HG03139 (cell line): ENCODE measurements around the gene NCOA6.

Experiments
- ATAC-seq: cut with Tn5 transposase; IDR thresholded peaks from one replicate; pipeline ENCODE4 v1.9.1; 2021; ENCODE audit not compliant: unreplicated experiment

NCOA6 gene

DNA sequence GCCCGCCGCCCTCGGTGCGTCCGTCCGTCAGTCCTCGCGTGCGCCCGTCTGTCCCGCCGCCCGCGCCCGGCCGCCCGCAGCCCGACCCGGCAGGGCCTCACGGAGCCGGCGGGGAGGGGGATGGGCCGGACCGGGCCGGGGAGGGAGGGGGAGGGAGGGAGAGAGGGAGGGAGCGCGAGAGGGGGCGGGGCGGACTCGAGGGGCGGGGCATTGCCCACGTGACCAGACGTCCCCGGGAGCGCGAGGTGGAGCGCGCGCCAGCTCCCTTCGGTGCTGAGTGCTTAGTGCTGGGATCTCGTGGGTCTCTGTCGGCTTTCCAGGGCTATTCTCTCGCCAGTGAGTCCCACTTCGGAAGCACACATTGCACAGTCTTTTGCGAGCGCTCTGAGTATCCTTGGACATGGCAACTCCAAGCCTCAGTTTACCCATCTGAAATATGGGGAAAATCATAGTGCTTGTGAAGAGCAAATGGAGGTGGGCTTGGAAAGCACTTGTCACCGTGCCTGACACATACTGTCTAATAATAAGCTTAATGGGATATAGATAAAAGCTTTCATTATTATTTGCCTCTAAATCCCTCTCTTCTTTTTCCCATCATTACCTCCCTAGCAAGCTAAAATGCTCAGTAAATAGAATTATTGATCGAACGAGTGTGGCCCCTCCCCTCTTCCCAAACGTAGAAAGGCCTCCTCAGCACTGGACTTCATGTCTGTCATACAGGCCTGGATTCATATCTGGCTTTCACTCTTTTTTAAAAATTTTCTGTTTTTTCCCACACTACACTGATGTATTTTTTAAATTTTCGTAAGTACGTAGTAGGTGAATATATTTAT, at the start of gene NCOA6:
Gene NCOA6 (minus strand): TSS at position 122 of the 833 bp plus-strand sequence. CDS start 43,296 bp downstream, outside the sequence.
- peak; percentile 51 for ATAC-seq

- no peak for ATAC-seq
These were observed 48.7 kb upstream of the NCOA6 start for GRCh38 chr20:34874094-34874654.

GRCh38 chr20:34873583-34874093, 48.2 kb upstream of the NCOA6 start:
- ATAC-seq: no peak

GRCh38 chr20:34872622-34873224, 47.3 kb upstream of the NCOA6 start, which contains the start of gene GGT7:
TSS of gene GGT7 (minus strand) at chr20:34872856. CDS start at chr20:34872815, 41 bp downstream.
- ATAC-seq: no peak

DNA sequence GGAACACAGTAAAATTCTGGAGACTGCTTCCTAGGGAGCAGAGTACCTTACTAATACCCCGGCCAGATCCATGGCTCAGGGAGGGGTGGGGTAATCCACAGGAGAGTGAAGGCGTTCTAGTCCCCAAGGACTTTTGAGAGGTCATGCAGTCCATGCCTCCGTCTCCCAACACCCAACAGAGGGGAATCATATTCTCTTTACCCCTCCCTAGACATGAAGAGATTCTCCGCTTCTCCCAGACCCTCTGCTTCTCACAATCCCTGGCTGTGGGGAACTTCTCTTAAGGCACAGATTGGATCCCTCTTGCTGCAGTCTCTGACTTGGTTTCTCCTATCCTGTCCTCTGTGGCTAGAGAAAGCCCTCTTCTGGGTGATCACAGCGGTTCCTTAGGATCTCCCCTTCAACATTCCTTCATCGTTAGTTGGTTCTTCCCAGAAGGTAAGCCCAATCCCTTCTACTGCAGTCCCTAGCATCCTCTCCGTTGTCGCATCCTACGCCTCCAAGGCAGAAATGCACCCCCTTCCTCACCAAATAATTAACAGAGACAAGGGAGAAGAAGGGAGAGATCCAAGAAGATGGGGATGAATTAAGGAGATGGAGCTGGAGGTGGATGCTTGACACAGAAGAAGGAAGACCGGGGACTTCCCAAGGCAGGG, 46.6 kb upstream of the NCOA6 start:
- no peak for ATAC-seq

GRCh38 chr20:34871320-34871926, 46.0 kb upstream of the NCOA6 start:
- ATAC-seq: no peak

DNA sequence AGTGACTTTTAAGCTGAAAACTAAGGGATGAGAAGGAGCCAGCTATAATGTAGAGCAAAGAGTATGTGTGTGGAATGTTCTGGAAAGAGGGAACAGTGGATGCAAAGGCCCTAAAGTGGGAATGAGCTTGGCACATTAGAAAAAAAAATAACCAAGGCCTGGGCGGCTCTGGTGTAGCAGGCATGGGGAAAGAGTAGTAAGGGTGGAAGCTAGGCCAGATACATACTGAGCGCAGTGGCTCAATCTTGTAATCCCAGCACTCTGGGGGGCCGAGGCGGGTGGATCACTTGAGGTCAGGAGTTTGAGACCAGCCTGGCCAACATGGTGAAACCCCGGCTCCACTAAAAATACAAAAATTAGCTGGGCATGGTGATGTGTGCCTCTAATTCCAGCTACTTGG, 38.8 kb upstream of the NCOA6 start:
- no peak for ATAC-seq

- no peak for ATAC-seq
These were observed 38.0 kb upstream of the NCOA6 start for GRCh38 chr20:34863421-34863965.

DNA sequence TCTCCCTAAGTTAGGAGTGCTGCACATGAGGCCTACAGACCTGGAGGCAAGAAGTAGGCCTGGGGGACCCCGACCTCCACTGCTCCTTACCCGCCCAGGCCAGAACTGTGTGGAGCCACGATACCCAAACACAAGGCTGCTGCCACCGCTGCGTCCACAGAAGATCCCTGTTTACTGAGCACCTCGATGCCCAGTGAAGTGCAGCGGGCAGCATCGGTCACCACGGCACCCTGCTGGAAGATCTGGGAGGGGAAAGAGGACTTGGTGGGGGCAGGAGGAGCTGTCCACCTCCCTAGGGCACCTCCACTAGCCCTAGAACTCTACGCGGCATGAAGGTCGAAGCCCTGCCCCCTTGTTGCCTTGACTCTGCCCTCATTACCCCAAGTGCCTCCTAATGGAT, 37.3 kb upstream of the NCOA6 start:
- ATAC-seq: no peak

GRCh38 chr20:34861386-34862084, 36.1 kb upstream of the NCOA6 start:
- ATAC-seq: no peak

DNA sequence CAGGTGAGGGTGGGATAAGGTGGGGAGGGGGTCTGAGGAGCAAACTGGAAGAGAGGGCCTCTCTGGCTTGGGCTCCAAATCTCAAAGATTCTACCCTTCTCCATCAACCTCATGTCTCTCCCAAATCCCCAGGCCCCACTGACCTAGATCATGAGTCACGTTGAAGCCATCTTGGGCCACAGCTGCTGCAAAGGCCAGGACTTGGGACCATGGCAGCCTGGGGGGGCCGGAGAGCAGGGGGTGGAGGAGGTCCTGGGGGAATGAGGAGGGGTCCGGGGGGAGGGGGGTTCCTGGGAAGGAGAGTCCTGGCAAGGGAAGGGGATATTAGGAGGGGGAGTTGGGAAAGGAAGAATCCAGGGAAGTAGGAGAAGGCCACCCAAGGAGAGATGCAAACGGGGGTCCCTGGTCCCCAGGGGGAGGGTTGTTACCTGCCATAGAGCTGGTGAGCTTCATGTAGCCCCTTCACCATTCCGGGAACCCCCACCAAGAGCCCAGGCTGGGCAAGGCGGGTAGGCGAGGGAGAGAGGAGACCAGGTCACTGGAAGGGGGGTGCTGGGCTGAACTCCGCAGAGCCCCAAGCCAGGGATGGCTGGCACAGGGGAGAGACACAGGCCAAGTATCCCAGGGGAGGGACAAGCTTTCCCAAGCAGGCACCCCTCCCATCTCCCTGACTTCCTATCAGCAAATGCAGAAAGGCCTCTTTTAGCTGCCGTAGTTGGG, 34.5 kb upstream of the NCOA6 start:
- ATAC-seq: no peak

- ATAC-seq: no peak
These were observed 33.9 kb upstream of the NCOA6 start for GRCh38 chr20:34859367-34859766.

DNA sequence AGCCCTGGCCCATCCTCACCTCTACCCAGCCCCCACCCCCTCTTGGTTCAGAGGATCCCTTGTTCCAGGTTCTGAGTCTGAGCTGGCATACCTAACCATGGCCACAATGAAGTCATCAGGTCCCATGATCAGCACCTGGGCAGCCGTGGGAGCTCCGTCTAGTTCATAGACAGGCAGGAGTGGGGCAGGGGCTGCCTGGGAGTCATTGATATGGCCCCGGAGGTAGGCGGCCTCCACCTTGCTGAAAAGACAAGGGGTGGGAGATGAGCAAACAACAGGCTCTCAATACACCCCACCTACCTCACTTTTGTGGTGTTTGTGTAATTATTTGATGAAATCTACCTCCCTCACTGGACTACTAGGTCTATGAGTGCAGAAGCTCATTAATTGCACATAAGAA, 26.8 kb upstream of the NCOA6 start:
- no peak for ATAC-seq

- no peak for ATAC-seq
These were observed 25.5 kb upstream of the NCOA6 start for GRCh38 chr20:34850969-34851368.

DNA sequence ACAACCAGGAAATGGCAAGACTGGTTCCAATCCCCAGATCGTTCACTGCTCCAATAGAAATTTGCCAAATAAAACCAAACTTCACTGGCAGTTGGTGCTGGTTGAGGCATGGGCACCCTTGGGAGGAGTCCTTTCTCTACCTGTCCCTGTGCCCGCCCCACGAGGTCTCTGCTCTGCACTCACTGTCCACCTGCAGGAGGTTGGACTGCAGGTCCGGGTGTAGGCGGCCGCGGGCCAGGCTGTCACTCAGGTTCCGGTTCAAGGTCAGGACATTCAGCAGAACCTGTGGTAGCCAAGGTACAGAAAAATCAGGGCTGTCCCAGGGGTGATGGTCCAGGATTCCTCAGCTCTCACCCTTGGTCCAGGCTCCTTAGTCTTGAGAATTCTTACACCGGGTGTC, 24.3 kb upstream of the NCOA6 start:
- no peak for ATAC-seq

- no peak for ATAC-seq
These were observed 23.1 kb upstream of the NCOA6 start for GRCh38 chr20:34848597-34848996.

- no peak for ATAC-seq
These were observed 18.0 kb upstream of the NCOA6 start for GRCh38 chr20:34843421-34843820.

DNA sequence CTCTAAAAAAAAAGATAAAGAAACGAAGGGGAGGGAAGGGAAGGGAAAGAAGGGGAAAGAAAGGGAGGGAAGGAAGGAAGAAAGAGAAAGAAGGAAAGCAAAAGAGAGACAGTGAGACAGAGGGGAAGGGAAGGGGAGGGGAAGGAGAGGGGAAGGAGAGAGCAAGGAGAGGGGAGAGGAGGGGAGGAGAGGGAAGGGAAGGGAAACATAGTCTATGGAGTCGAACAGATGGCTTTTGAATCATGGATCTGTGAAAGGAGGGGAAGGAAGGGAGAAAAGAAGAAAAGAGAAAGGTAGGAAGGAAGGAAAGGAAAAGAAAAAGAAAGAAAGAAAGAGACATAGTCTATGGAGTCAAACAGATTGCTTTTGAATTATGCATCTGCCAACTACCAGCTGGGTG, 16.7 kb upstream of the NCOA6 start:
- no peak for ATAC-seq

DNA sequence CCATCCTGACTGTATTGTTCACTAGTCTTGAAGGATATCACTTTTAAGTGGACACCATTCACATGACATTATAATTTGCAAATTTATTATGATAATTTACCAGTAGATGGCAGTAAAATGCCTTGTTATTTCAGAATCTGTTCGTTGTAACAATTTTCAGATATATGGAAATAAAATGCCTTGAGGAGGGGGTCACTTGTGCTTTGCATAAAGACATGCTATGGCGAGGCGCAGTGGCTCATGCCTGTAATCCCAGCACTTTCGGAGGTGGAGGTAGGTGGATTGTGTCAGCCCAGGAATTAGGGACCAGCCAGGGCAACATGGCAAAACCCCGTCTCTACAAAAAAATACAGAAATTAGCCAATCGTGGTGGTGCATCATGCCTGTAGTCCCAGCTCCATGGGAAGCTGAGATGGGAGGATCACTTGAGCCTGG, 9.0 kb upstream of the NCOA6 start:
- no peak for ATAC-seq
